ENCODE measurements around the gene MCC.

Gene MCC

DNA sequence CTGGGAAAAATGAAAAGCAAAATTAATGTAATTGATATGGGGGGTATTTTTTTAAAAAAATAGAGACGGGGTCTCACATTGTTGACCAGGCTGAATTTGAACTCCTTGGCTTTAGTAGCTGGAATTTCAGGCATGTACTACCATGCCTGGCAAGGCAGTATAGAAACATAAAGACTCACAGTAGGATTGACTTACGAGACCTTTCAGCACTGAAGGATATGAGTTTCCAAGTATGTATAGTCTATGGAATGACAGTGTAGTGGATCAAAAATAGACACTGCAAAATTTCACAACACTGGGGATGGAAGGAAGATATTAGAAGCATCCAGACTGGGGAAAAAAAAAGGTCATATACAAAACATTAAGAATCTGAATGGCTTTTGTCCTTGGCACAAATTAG is 504.9 kb downstream of the MCC start:
- TF ChIP-seq, protein P1, sequence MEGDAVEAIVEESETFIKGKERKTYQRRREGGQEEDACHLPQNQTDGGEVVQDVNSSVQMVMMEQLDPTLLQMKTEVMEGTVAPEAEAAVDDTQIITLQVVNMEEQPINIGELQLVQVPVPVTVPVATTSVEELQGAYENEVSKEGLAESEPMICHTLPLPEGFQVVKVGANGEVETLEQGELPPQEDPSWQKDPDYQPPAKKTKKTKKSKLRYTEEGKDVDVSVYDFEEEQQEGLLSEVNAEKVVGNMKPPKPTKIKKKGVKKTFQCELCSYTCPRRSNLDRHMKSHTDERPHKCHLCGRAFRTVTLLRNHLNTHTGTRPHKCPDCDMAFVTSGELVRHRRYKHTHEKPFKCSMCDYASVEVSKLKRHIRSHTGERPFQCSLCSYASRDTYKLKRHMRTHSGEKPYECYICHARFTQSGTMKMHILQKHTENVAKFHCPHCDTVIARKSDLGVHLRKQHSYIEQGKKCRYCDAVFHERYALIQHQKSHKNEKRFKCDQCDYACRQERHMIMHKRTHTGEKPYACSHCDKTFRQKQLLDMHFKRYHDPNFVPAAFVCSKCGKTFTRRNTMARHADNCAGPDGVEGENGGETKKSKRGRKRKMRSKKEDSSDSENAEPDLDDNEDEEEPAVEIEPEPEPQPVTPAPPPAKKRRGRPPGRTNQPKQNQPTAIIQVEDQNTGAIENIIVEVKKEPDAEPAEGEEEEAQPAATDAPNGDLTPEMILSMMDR (IDR thresholded peaks at IDR 0.05): no peak
- no peak for TF ChIP-seq ZFX (IDR thresholded peaks at IDR 0.05; ENCODE audit: borderline replicate concordance)

DNA sequence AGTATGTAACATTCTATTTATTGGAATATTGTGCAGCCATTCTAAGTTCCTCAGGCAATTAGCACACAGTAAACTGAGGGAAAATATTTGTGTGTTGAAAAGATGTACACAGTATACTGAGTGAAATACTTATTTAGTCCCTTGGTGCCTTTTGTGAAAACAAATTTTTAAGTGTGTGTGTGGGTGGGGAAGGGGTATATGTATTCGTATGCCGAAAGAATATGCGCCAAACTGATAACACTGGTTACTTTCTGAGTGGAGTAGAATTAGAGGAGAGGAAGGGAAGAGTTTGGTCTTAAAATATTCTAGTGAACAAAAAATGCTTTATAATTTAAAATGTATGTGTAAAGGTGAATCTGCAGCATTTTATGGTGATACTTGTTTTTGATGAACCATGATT is 508.5 kb downstream of the MCC start:
- TF ChIP-seq ZFX (IDR thresholded peaks at IDR 0.05; ENCODE audit: borderline replicate concordance): no peak
- TF ChIP-seq, protein P1 (IDR thresholded peaks at IDR 0.05): no peak
- H3K27ac ChIP-seq: no peak overlapping the region

More for the DNA sequence above, 504.9 kb downstream of the MCC start:
- no peak overlapping the region for H3K27ac ChIP-seq

DNA sequence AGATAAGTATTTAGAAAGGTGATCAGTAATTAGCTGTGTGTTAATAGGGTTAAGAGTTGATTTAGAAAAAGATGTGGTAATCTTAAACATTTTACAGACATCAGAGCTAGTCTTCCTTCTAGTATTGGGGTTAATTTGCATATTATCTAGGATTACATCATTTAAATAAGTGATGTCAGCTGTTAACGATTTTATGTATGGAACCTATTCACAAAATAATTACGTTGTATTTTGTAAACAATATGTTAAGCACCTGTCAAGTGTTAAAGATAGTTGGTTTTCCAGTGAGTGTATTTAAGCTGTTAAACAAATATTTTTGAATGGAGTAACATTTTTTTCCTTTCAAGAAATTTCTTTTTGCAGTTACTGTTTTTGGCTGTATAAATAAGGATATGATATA is 509.4 kb downstream of the MCC start:
- H3K27ac ChIP-seq: no peak overlapping the region
- TF ChIP-seq, protein P1 (IDR thresholded peaks at IDR 0.05): no peak
- no peak for TF ChIP-seq ZFX (IDR thresholded peaks at IDR 0.05; ENCODE audit: borderline replicate concordance)

DNA sequence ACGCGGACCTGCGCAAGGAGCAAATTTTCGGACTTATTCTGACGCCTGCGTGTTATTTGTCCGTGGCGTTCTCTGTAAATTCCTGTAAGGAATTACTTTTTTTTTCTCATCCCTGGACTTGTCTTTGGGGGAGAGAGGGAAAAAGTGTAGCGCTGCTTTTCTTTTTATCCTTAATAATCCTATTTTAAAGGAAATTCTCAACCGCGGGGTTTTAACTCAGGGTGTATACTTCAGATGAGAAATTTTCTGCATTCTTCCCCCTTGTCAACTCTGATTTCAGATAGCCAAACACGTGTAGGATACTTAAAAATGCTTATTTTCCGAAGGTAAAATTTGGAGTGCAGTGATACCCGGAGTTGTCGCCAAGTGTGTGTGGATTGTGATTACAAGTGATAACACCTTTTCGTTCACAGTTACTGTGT is 510.8 kb downstream of the MCC start:
- TF ChIP-seq ZFX (IDR thresholded peaks at IDR 0.05; ENCODE audit: borderline replicate concordance): no peak
- TF ChIP-seq, protein P1 (IDR thresholded peaks at IDR 0.05): no peak
- peak overlapping the region; percentile 77 for H3K27ac ChIP-seq

DNA sequence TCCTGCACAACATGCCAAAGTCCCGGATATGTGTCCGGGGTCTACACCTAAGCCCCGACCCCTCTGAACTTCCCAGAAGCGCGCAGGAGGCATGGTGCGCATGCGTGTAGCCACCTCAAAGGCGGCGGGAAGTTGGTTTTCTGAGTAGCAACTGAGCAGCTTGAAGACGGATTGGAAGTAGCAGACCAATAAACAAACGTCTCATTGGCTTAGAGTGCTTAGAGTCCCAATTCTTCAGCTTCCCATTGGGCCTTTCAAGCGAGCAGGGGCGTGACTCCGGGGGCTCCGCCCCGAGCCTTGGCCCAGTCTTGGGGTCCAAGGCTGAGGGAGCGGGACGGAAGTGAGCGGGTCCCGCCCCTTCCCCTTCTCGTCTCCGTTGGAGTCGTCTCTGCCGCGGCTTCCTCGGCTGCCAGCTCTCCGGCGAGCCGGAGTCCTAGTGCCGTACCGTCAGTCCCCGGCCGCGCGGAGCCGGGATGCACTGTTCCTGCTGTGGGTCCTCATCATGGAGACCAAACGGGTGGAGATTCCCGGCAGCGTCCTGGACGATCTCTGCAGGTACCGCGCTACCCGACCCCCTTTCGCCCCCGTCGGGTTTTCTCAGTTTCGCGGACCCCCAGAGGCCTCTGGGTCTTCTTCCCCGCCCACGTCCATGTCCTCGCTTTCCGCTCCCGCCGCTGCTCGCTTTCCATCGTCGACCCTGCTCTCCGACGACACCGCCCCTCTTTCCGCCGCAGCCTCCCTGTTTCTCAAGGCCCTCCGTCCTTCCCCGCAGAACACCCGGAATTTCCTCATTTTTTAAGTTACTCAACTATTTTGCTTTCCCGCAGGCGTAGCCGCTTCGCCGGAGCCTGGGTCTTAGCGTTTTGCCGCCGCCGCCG is 511.6 kb downstream of the MCC start, which contains the start of gene DCP2:
Gene DCP2, plus strand, starts transcription at position 367 of the 878 bp plus-strand sequence. Its CDS starts 136 bp downstream, at position 503.
- peak within 1 kb of the TSS; percentile 77 for H3K27ac ChIP-seq
- TF ChIP-seq ZFX (IDR thresholded peaks at IDR 0.05; ENCODE audit: borderline replicate concordance): no peak
- TF ChIP-seq, protein P1 (IDR thresholded peaks at IDR 0.05): no peak

DNA sequence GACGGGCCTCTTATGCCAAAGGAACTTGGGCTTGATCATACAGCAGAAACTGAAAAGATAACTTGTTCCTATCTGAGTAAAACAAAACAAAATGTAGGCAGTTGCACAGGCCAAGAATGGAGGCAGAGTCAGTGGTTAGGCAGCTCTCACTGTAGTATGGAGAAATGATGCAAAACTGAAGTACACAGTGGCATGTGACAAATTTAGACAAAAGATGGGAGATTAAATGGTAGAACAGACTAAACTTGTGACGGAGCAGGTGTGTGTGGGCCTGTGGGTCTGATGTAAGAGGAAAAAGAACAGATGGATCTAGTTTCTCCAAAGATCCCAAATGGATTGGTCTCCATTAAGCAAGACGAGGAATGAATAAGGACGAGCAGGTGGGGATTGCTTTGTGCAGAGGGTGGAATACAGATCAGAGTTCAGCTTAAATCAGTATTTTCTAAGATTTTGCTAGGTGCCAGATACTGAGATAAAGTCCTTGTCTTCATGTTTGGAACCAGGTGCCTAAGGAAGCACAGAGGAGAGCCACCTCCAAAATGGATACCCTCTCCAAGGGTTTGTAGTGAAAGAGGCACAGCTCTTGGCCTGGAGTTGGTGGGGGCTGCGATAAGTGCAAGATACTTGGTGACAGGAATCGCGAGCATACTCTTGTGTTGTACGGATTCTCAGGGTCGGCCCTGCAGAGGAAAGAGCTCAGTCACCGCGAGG is 512.4 kb downstream of the MCC start:
- peak overlapping the region; percentile 77 for H3K27ac ChIP-seq
- TF ChIP-seq, protein P1 (IDR thresholded peaks at IDR 0.05): no peak

DNA sequence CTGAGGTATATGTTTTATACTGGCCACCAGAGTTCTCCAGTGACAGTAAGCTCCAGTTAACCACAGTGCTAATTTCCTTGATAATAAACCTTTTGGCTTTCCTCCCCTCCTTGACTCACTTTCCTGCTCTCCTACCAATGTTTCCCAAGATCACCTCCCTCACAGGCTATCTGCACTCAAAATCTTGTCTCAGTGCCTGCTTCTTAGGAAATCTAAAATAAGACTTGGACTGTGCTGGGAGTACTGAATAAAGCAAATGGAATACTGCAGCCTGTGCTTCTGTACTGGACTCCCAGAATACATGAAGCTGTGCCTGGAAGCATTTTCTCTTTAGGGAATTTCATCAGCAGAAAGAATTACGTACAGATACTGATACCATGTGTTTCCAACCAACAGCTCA is 513.4 kb downstream of the MCC start:
- no peak overlapping the region for H3K27ac ChIP-seq

More for the DNA sequence above, 513.4 kb downstream of the MCC start:
- no peak for TF ChIP-seq ZFX (IDR thresholded peaks at IDR 0.05; ENCODE audit: borderline replicate concordance)
- TF ChIP-seq, protein P1 (IDR thresholded peaks at IDR 0.05): no peak
